D721Med (cell line): Measurements from ENCODE around the gene CCDC7.

Experiments
- DNase-seq: peaks from one replicate; pipeline ENCODE4 v3.0.0; 2011; ENCODE audit warnings: low spot score; ENCODE audit not compliant: insufficient read length
- FAIRE-seq: peaks from 2 replicates; lab custom pipeline; 2011; peaks lifted over from hg19 to GRCh38; lab: Jason Lieb, UNC
- TF ChIP-seq, protein P1 (sequence below): IDR thresholded peaks from 2 replicates; pipeline ENCODE4 v1.5.1; 2012; ENCODE audit warnings: mild to moderate bottlenecking, control low read depth; ENCODE audit not compliant: insufficient read depth; ENCODE audit errors: missing control alignments

The CCDC7 gene

DNA sequence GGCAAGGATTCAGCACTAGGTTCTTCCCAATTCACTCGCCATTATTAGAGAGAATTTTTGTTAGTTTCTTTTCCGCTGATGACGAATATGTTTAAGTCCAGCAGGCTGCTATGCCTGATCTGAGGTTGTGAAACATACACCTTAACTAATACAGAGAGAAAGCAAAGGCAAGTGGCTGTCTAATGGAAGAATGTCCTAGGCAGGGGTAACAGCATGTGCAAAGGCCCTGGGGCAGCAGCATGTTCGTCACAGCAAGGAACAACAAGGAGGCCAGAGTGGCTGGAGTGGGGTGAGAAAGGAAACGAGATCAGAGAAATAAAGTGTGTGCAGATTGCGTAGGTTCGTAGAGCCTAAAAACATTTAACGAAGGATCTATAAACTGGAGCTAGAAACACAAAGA, 35.4 kb upstream of the CCDC7 start:
- TF ChIP-seq, protein P1, sequence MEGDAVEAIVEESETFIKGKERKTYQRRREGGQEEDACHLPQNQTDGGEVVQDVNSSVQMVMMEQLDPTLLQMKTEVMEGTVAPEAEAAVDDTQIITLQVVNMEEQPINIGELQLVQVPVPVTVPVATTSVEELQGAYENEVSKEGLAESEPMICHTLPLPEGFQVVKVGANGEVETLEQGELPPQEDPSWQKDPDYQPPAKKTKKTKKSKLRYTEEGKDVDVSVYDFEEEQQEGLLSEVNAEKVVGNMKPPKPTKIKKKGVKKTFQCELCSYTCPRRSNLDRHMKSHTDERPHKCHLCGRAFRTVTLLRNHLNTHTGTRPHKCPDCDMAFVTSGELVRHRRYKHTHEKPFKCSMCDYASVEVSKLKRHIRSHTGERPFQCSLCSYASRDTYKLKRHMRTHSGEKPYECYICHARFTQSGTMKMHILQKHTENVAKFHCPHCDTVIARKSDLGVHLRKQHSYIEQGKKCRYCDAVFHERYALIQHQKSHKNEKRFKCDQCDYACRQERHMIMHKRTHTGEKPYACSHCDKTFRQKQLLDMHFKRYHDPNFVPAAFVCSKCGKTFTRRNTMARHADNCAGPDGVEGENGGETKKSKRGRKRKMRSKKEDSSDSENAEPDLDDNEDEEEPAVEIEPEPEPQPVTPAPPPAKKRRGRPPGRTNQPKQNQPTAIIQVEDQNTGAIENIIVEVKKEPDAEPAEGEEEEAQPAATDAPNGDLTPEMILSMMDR = no peak
- FAIRE-seq (no peak), DNase-seq (no peak)

DNA sequence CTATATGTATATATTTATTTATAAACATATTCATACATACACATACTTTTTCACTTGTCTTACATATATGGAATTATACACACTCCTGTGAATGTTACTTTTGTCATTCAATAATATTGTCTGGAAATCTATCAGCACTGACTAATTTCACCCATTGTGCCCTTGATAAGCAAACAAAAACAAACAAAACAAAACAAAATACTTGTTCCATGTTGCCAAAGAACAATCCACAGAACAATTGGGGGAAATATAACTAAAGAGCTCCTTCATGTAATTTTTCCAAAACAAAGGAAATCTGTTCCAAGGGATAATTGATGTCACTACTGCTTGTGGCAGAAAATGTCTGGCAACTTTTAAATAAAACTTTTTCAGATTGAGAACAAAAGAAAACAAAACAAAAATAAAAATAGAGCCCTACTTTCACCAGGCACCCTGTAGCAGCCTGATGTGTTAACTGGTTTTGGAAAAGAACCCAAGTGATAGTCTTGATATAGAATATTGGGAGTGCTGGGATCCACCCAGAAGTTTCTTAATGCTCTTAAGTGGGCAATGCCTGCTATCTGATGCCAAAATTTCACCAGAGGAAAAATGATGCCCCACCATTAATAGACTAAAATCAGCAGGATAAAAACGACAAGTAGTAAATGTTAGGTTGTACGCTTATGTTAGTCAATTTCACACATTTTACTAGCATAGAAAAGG, 34.0 kb upstream of the CCDC7 start:
- no peak for FAIRE-seq
- TF ChIP-seq, protein P1 = no peak
- no peak for DNase-seq

DNA sequence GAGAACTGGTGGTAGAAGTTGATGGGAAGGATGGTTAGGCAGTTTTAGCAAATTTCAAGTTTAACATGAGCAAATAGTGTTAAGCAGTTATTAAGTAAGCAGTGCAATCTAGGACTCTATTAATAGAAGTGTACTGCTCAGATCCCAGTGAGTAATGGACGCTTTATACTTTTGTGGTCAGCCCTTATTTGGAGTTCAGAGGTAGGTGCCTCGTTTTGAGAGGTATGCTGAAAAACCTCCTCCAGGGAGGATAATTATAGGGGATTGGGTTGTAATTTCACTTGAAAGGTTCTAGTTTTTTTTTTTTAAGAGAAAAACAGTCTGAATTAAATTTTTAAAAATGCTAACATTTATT, 33.5 kb upstream of the CCDC7 start:
- TF ChIP-seq, protein P1 = no peak
- no peak for FAIRE-seq
- DNase-seq = no peak

DNA sequence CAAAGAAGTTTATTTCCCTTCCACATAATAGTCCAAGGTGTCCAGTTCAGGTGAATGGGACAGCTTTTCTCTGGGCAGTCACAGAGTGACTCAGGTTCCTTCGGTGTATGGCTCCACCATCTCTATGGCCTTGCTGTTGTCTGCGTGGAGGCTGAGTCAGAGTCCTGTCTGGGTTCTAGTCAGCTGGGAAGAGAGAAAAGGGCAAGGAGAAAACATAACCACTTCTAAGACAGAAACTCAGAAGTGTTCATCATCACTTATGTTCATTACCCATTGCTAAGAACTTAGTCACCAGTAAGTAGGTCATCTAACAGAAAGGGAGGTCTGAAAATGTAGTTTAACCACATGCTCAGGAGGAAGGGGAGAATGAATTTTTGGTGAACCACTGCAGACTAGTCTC, 32.4 kb upstream of the CCDC7 start:
- TF ChIP-seq, protein P1 = no peak

DNA sequence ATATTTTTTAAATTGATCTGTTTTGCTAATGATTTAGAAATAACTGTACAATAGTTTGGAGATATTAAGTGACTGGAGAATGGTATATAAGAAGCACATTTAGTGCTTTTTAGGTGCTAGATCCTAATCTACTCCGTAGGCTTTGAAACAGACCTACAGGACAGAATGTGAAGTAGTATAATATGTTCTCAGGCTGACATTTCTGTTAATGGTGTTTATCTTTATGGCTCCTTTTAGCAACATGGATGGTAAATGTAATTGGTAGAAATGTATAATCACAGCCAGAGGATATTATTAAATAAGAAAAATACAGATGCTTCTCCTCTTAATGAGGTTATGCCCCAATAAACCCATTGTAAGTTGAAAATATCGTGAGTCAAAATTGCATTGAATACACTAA, 30.6 kb upstream of the CCDC7 start:
- FAIRE-seq (no peak), DNase-seq (no peak)
- TF ChIP-seq, protein P1 = no peak

More for the DNA sequence above, 32.4 kb upstream of the CCDC7 start:
- DNase-seq = no peak
- no peak for FAIRE-seq

DNA sequence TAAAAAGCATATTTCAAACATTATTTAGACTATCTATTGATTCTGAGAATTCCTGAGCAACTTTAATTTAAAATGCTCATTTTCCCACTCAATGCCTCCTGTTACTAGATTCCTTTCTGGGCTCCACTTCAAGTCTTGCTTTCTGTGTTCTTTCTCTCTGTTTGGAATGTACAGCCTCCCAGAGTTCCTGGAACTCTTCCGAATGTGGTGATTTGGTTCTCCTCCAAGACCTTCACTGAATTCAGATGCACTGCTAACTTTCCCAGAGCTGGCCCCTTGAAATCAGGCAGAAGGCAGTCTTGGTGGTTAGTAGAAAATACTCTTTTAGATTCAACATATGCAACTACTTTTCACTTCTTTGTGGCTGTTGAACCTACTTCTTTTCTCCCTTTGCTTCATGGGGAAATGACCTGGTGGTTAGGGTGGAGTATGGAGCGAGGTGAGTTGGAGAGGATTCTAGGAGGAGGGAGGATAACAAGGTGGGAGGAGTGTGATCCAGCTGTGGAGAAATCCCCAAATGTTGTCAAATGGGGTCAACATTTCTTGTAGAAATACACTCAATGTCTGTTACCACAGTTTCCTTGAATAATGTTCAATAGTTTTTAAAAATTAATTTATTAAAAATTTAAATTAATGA, 27.9 kb upstream of the CCDC7 start:
- TF ChIP-seq, protein P1 = no peak
- no peak for FAIRE-seq
- no peak for DNase-seq

DNA sequence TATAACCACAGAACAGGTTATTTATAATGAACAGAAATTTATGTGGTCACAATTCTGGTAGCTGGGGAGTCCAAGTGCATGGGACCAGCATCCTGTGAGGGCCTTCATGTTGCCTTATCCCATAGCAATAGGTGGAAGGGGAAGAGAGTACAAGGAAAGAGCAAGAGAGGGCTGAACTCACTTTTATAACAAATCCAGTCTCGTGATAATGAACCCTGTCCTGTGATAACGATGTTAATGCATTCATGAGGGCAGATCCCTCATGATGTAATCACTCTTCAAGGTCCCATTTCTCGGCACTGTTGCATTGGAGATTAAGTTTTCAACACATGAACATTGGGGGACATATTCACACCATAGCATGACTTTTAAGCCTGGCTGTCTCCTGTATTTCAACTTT, 27.4 kb upstream of the CCDC7 start:
- DNase-seq = no peak
- TF ChIP-seq, protein P1 = no peak
- FAIRE-seq = no peak
